Keratinocyte (primary cell): Measurements from ENCODE around the gene KLHL29.

ENCODE experiments used
- EZH2 ChIP-seq: IDR thresholded peaks from one replicate; pipeline ENCODE4 v1.6.1; 2012; ENCODE audit warnings: inconsistent platforms, mild to moderate bottlenecking, low read length, moderate library complexity
- TF ChIP-seq, protein P1 (sequence below), 3 experiments: IDR thresholded peaks in 1 of 3; conservative IDR thresholded peaks in 1 of 3; optimal IDR thresholded peaks in 1 of 3; 2 replicates in 2 of 3; 3 replicates in 1 of 3; pipeline versions ENCODE3 to v1.5.1; 2011; ENCODE audit warnings: low read length in 3 of 3, mild to moderate bottlenecking in 3 of 3, moderate library complexity in 2 of 3, control low read depth in 1 of 3, inconsistent platforms in 1 of 3; ENCODE audit not compliant: insufficient read depth in 2 of 3; ENCODE audit errors: extremely low read depth in 1 of 3

DNA sequence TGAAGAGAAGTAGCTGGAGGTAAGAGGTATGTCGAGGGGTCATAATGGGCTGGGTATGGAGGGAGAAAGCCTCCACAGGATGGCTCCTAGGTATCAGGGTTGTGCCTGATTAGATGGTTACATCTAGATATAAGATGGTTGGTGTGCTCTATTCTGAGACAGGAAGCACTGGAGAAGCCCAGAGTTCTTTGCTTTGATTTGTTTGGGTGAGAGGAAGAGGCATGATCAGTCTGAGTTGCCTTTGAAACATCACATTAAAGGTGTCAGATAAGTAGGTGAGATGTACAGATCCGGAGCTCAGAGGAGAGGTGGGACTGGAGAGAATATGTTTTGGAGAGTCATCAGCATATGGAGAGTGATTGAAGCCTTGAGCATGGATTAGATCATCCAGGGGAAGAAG lies 74.1 kb downstream of the KLHL29 start:
- TF ChIP-seq, protein P1, sequence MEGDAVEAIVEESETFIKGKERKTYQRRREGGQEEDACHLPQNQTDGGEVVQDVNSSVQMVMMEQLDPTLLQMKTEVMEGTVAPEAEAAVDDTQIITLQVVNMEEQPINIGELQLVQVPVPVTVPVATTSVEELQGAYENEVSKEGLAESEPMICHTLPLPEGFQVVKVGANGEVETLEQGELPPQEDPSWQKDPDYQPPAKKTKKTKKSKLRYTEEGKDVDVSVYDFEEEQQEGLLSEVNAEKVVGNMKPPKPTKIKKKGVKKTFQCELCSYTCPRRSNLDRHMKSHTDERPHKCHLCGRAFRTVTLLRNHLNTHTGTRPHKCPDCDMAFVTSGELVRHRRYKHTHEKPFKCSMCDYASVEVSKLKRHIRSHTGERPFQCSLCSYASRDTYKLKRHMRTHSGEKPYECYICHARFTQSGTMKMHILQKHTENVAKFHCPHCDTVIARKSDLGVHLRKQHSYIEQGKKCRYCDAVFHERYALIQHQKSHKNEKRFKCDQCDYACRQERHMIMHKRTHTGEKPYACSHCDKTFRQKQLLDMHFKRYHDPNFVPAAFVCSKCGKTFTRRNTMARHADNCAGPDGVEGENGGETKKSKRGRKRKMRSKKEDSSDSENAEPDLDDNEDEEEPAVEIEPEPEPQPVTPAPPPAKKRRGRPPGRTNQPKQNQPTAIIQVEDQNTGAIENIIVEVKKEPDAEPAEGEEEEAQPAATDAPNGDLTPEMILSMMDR (optimal IDR thresholded peaks at IDR 0.05 in 1 of 3, IDR thresholded peaks at IDR 0.05 in 1 of 3, conservative IDR thresholded peaks at IDR 0.05 in 1 of 3; ENCODE audit: extremely low read depth in 1 of 3, insufficient read depth in 2 of 3, low read length in 3 of 3): no peak
- no peak for TF ChIP-seq EZH2
